ENCODE data around the gene CMKLR1. TPM values are rescaled to one million over a fixed set of nuclear protein-coding genes. Genes with fewer than 3 reads are reported as not detected.

CMKLR1 gene
- total and polyA plus RNA-seq, 2 donors from 2014 or later = 6.1 to 25.7 TPM

GRCh38 chr12:108239378-108239777 lies 99.7 kb downstream of the CMKLR1 start:
- H3K4me1 ChIP-seq (ENCODE audit: control insufficient read depth in 2 of 3, insufficient read depth in 2 of 3, low read depth in 1 of 3, low read length in 3 of 3) = no peaks in the 10 kb centered on the region
- FAIRE-seq (no peak), DNase-seq (no peak)
- H3K9ac ChIP-seq (ENCODE audit: low read length in 3 of 3) = no peak overlapping the region
- no peak overlapping the region for H3K4me3 ChIP-seq (ENCODE audit: low read length in 3 of 3)
- H3K36me3 ChIP-seq (ENCODE audit: control insufficient read depth in 2 of 3, insufficient read depth in 3 of 3, low read length in 3 of 3) = no peaks in the 10 kb centered on the region
- H3K27me3 ChIP-seq (ENCODE audit: control insufficient read depth, insufficient read depth, low read length) = no peaks in the 10 kb centered on the region
- H3K9me3 ChIP-seq (ENCODE audit: control insufficient read depth in 2 of 3, insufficient read depth in 1 of 3, low read length in 3 of 3) = no peaks in the 10 kb centered on the region
- TF ChIP-seq CTCF (IDR thresholded peaks at IDR 0.05; ENCODE audit: borderline replicate concordance, extremely low read depth, insufficient read depth) = no peak
- intact Hi-C loops (cut with DNase I) = no loop called here
- H3K27ac ChIP-seq (ENCODE audit: low read depth in 2 of 2, low read length in 2 of 2) = no peak overlapping the region

GRCh38 chr12:108238474-108238873 lies 100.6 kb downstream of the CMKLR1 start:
- no peak for FAIRE-seq
- no peak overlapping the region for H3K27ac ChIP-seq (ENCODE audit: low read depth in 2 of 2, low read length in 2 of 2)
- H3K4me1 ChIP-seq (ENCODE audit: control insufficient read depth in 2 of 3, insufficient read depth in 2 of 3, low read depth in 1 of 3, low read length in 3 of 3) = no peaks in the 10 kb centered on the region
- H3K9ac ChIP-seq (ENCODE audit: low read length in 3 of 3) = no peak overlapping the region
- H3K4me3 ChIP-seq (ENCODE audit: low read length in 3 of 3) = no peak overlapping the region
- no peaks in the 10 kb centered on the region for H3K9me3 ChIP-seq (ENCODE audit: control insufficient read depth in 2 of 3, insufficient read depth in 1 of 3, low read length in 3 of 3)
- no peaks in the 10 kb centered on the region for H3K27me3 ChIP-seq (ENCODE audit: control insufficient read depth, insufficient read depth, low read length)
- DNase-seq = no peak
- TF ChIP-seq CTCF (IDR thresholded peaks at IDR 0.05; ENCODE audit: borderline replicate concordance, extremely low read depth, insufficient read depth) = no peak
- intact Hi-C loops (cut with DNase I) = no loop called here
- H3K36me3 ChIP-seq (ENCODE audit: control insufficient read depth in 2 of 3, insufficient read depth in 3 of 3, low read length in 3 of 3) = no peaks in the 10 kb centered on the region

Other genes starting within 250 kb of the CMKLR1 start
- 1.6 TPM for gene WSCD2, start 210.0 kb downstream of the CMKLR1 start, total RNA-seq
- 2.0 TPM for gene WSCD2, start 210.0 kb downstream of the CMKLR1 start, polyA plus RNA-seq (ENCODE audit: insufficient read depth, low read depth, low replicate concordance)
- gene FICD, start 176.0 kb upstream of the CMKLR1 start, total RNA-seq = 8.5 TPM
- gene FICD, start 176.0 kb upstream of the CMKLR1 start, polyA plus RNA-seq (ENCODE audit: insufficient read depth, low read depth, low replicate concordance) = 5.1 TPM
- gene SART3, start 221.9 kb upstream of the CMKLR1 start, total RNA-seq = 59.1 TPM
- gene SART3, start 221.9 kb upstream of the CMKLR1 start, polyA plus RNA-seq (ENCODE audit: insufficient read depth, low read depth, low replicate concordance) = 14.9 TPM
- gene ISCU, start 223.3 kb upstream of the CMKLR1 start, total RNA-seq = 183 TPM
- 511 TPM for gene ISCU, start 223.3 kb upstream of the CMKLR1 start, polyA plus RNA-seq (ENCODE audit: insufficient read depth, low read depth, low replicate concordance)

All from kidney (tissue), 14 donors.